ENCODE measurements around the gene AP1G2. TPM values are rescaled to one million over a fixed set of nuclear protein-coding genes. Genes with fewer than 3 reads are reported as not detected.

The AP1G2 gene, protein sequence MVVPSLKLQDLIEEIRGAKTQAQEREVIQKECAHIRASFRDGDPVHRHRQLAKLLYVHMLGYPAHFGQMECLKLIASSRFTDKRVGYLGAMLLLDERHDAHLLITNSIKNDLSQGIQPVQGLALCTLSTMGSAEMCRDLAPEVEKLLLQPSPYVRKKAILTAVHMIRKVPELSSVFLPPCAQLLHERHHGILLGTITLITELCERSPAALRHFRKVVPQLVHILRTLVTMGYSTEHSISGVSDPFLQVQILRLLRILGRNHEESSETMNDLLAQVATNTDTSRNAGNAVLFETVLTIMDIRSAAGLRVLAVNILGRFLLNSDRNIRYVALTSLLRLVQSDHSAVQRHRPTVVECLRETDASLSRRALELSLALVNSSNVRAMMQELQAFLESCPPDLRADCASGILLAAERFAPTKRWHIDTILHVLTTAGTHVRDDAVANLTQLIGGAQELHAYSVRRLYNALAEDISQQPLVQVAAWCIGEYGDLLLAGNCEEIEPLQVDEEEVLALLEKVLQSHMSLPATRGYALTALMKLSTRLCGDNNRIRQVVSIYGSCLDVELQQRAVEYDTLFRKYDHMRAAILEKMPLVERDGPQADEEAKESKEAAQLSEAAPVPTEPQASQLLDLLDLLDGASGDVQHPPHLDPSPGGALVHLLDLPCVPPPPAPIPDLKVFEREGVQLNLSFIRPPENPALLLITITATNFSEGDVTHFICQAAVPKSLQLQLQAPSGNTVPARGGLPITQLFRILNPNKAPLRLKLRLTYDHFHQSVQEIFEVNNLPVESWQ
- total RNA-seq (2022; extraction: Qiagen RNA extraction): 41.1 to 67.5 TPM (median 49.7 TPM) in 5 replicates

DNA sequence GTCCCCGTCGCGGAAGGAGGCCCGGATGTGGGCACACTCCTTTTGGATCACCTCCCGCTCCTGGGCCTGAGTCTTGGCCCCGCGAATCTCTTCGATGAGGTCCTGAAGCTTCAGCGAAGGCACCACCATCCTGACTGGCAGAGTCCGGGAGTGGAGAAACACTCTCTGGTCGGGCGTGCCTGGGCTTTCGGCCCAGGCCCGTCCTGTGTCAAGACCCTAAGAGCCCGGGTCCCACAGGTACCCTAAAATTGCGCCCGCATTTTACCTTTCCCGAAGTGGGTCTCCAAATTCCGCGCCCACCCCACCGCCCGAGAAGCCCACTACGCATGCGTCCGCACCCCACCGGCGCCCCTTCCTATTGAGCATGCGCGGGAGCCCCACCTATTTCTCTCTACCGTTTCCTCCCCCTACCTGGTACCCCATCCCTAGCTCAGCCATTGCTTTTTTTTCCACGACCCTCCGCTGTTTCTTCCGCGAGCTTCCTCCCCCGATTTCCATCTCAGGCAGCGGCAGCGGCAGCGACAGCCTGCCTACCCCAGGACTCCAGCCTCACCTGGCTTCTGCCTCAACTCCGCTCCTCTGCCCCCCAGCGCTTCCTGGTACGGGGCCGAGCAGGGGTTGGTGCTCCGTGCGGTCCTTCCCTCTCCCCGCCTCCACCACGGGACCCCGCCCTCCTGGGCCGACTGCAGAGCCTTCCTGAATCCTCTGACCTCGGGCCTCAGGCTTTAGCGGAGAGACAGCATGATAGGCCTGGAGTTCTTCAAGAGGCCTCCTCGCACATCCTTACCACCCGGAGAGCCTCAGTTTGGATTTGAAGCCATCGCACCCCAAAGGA is at the start of gene AP1G2:
TSS of gene AP1G2 (minus strand) at position 606 of the 835 bp plus-strand sequence. CDS start at position 129, 477 bp downstream.

DNA sequence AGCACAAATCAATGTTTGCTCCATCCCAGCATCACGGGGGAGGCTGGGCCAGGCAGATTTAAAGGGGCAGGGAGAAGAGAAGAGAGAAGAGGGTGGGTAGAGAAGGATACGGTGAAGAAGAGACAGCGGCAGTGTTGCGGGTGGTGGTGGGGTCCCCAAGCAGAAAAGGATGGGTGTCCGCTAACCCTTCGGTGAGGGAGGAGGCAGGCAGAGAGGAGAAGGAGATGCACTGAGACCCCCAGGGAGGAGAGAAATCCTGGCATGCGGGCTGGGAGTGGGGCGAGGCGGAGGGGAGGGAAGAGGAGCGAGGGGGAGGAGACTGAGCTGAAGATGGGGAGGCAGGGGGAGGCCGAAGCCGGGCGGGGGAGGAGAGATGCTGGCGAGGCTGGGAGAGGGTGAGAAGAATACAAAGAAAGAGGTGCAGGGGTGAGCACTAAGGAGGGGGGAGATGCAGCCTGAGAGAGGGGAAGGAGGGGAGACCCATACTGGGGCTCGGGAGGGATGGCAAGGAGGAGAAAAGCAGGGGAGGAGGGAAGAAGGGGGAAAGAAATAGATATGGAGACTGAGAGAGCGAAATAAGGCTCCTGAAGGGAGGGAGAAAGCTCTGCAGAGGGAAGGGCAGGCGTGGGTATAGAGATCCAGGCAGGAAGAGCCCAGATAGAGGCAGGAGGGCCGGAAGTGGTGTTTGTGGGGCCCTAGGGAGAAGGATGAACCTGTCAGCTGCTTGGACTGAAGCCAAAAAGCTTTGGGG is 11.1 kb upstream of the AP1G2 start, which contains the start of gene JPH4:
TSS of gene JPH4 (minus strand) at position 231 of the 751 bp plus-strand sequence. CDS start 1,337 bp downstream, outside the sequence.

GRCh38 chr14:23555882-23556699 is 11.5 kb downstream of the AP1G2 start, which contains the start of gene THTPA:
TSS of gene THTPA (plus strand) at chr14:23556271. CDS start at chr14:23556758, 487 bp downstream.

DNA sequence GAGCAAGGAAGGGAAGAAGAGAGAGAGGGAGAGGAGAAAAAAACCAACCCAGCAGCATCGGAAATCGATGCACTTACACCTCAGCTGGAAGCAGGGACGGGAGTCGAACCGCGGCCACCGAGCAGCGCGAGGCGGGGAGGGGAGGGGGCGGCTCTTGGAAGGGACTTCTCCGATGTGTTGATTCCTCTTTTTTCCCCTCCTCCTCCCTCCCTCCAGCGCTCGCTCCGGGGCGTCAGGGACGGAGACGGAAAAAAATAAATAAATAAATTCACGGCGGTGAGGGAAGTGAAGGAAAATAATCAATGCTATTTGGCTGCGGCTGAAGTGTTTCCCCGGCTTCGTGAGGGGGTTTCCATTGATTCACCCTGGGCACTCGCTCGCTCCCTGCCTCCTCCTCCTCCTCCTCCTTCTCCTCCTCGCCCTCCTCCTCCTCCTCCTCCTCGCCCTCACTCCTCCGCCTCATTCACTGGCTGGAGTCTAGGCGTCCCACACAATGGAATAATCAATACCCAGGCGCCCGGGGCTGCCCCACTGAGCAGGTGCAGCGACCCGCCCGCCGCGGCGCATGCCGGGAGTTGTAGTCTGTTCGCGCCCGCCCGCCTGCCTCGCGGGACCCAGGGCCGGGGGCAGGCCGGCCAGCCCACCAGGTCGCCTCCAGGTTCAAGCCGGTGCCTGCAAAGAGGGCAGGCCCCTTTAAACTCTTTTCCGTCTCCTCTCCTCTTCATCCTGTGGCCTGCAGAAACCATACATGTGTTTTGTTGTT is 16.1 kb downstream of the AP1G2 start, which contains the start of gene ZFHX2:
TSS of gene ZFHX2 (minus strand) at position 500 of the 763 bp plus-strand sequence. CDS start 16,440 bp downstream, outside the sequence.

Other genes with a start within 250 kb of the AP1G2 start
- 139 to 159 TPM (median 152 TPM) in 5 replicates for gene PABPN1, start 246.3 kb downstream of the AP1G2 start, total RNA-seq (2022; extraction: Qiagen RNA extraction)
- gene SLC22A17, start 214.9 kb downstream of the AP1G2 start, total RNA-seq (2022; extraction: Qiagen RNA extraction): 5.4 to 8.8 TPM (median 7.3 TPM) in 5 replicates
- not detected in 5 replicates for gene EFS, start 202.6 kb downstream of the AP1G2 start, total RNA-seq (2022; extraction: Qiagen RNA extraction)
- not detected in 5 replicates for gene IL25, start 195.0 kb downstream of the AP1G2 start, total RNA-seq (2022; extraction: Qiagen RNA extraction)
- gene CMTM5, start 190.7 kb downstream of the AP1G2 start, total RNA-seq (2022; extraction: Qiagen RNA extraction): not detected in 5 replicates
- not detected in 5 replicates for gene MYH6, start 159.5 kb downstream of the AP1G2 start, total RNA-seq (2022; extraction: Qiagen RNA extraction)
- gene MYH7, start 132.1 kb downstream of the AP1G2 start, total RNA-seq (2022; extraction: Qiagen RNA extraction): not detected in 5 replicates
- gene NGDN, start 98.1 kb downstream of the AP1G2 start, total RNA-seq (2022; extraction: Qiagen RNA extraction): 56.9 to 78.2 TPM (median 60.9 TPM) in 5 replicates
- gene ZFHX2, start 16.0 kb downstream of the AP1G2 start, total RNA-seq (2022; extraction: Qiagen RNA extraction): 0.84 to 1.6 TPM (median 1.2 TPM) in 5 replicates
- gene THTPA, start 11.5 kb downstream of the AP1G2 start, total RNA-seq (2022; extraction: Qiagen RNA extraction): 13.7 to 14.9 TPM (median 14.3 TPM) in 5 replicates
- gene JPH4, start 11.0 kb upstream of the AP1G2 start, total RNA-seq (2022; extraction: Qiagen RNA extraction): 0.03 to 0.05 TPM in 2 of 5 replicates, not detected in the others
- 6.0 to 9.9 TPM (median 8.1 TPM) in 5 replicates for gene DHRS2, start 68.6 kb upstream of the AP1G2 start, total RNA-seq (2022; extraction: Qiagen RNA extraction)

Measured in A549 treated with CORT108297 at 1 μM for 4 hours (cell line).